CD14-positive monocyte (primary cell): ENCODE data around the gene SLC46A3. TPM values are rescaled to one million over a fixed set of nuclear protein-coding genes. Genes with fewer than 3 reads are reported as not detected.

ENCODE experiments used
- DNase-seq, 3 donors: peaks; one replicate each; pipeline ENCODE4 v3.0.0-alpha.2; 2011 to 2022
- H2AFZ ChIP-seq: 2 replicates; pipeline ENCODE4 v1.6.0; 2012; ENCODE audit warnings: mild to moderate bottlenecking, low read depth, low read length, inconsistent platforms; ENCODE audit not compliant: insufficient read depth, poor library complexity, severe bottlenecking
- H3K27ac ChIP-seq, 2 donors: 1 replicate in 1 of 2; 2 replicates in 1 of 2; pipeline ENCODE4 v1.5.1; 2012 to 2013; ENCODE audit warnings: low read length in 2 of 2, control low read depth in 1 of 2, inconsistent platforms in 1 of 2, low read depth in 1 of 2, mild to moderate bottlenecking in 1 of 2
- H3K27me3 ChIP-seq, 2 donors: one replicate each; pipeline versions ENCODE4 v1.6.0 to v1.6.1; 2011 to 2013; ENCODE audit warnings: low read length in 2 of 2; ENCODE audit not compliant: control insufficient read depth in 2 of 2, insufficient read depth in 2 of 2
- H3K36me3 ChIP-seq, 2 donors: replicated peaks in 1 of 2; 1 replicate in 1 of 2; 2 replicates in 1 of 2; pipeline versions ENCODE4 v1.5.1 to v1.6.1; 2012 to 2013; ENCODE audit warnings: low read length in 2 of 2, control low read depth in 1 of 2, inconsistent platforms in 1 of 2, mild to moderate bottlenecking in 1 of 2; ENCODE audit not compliant: insufficient read depth in 2 of 2, control insufficient read depth in 1 of 2
- H3K4me1 ChIP-seq, 2 donors: 1 replicate in 1 of 2; 2 replicates in 1 of 2; pipeline versions ENCODE4 v1.5.1 to v1.6.1; 2012 to 2013; ENCODE audit warnings: low read length in 2 of 2, control low read depth in 1 of 2, inconsistent platforms in 1 of 2, mild to moderate bottlenecking in 1 of 2, moderate library complexity in 1 of 2; ENCODE audit not compliant: insufficient read depth in 2 of 2, control insufficient read depth in 1 of 2
- H3K4me2 ChIP-seq: replicated peaks from 2 replicates; pipeline ENCODE3; 2012; ENCODE audit warnings: low read length, moderate library complexity, mild to moderate bottlenecking; ENCODE audit not compliant: poor library complexity, severe bottlenecking; ENCODE audit errors: extremely low read depth
- H3K4me3 ChIP-seq, 3 experiments: fragments of 200-600 bp in 1 of 3; sonication (generic) in 1 of 3; replicated peaks in 1 of 3; 1 replicate in 2 of 3; 2 replicates in 1 of 3; pipeline ENCODE4 v1.5.1; 2011 to 2013; ENCODE audit warnings: low read length in 3 of 3, mild to moderate bottlenecking in 3 of 3, control low read depth in 2 of 3, low read depth in 2 of 3, inconsistent platforms in 1 of 3, moderate library complexity in 1 of 3
- H3K79me2 ChIP-seq: 2 replicates; pipeline ENCODE4 v1.6.0; 2012; ENCODE audit warnings: mild to moderate bottlenecking, control low read depth, inconsistent platforms, low read length, moderate library complexity; ENCODE audit not compliant: insufficient read depth
- H3K9ac ChIP-seq: 2 replicates; pipeline ENCODE4 v1.6.0; 2017; ENCODE audit warnings: low read length, mild to moderate bottlenecking; ENCODE audit not compliant: insufficient read depth, poor library complexity, severe bottlenecking
- H3K9me3 ChIP-seq, 2 donors: replicated peaks in 1 of 2; 1 replicate in 1 of 2; 2 replicates in 1 of 2; pipeline versions ENCODE4 v1.5.1 to v1.6.1; 2012 to 2013; ENCODE audit warnings: low read length in 2 of 2, control low read depth in 1 of 2; ENCODE audit not compliant: control insufficient read depth in 1 of 2, insufficient read depth in 1 of 2
- H4K20me1 ChIP-seq: 2 replicates; pipeline ENCODE4 v1.6.0; 2012; ENCODE audit warnings: mild to moderate bottlenecking, low read length, control low read depth, moderate library complexity; ENCODE audit not compliant: insufficient read depth
- H3K27ac Mint-ChIP-seq, 7 donors: one replicate each; pipeline ENCODE4 v1.8.0; 2020; ENCODE audit warnings: mild to moderate bottlenecking in 7 of 7, mixed read lengths in 7 of 7, moderate library complexity in 6 of 7, inconsistent platforms in 2 of 7
- H3K27me3 Mint-ChIP-seq, 3 donors: one replicate each; pipeline ENCODE4 v1.8.0; 2021 to 2022; ENCODE audit warnings: low read depth in 3 of 3, mild to moderate bottlenecking in 3 of 3, mixed read lengths in 3 of 3, moderate library complexity in 3 of 3, inconsistent platforms in 1 of 3
- H3K36me3 Mint-ChIP-seq, 2 donors: one replicate each; pipeline ENCODE4 v1.8.0; 2020; ENCODE audit warnings: mixed read lengths in 2 of 2, inconsistent platforms in 1 of 2, mild to moderate bottlenecking in 1 of 2
- H3K4me1 Mint-ChIP-seq: one replicate; pipeline ENCODE4 v1.8.0; 2020; ENCODE audit warnings: mild to moderate bottlenecking, mixed read lengths
- H3K4me3 Mint-ChIP-seq, 2 donors: one replicate each; pipeline ENCODE4 v1.8.0; 2020; ENCODE audit warnings: mild to moderate bottlenecking in 2 of 2, mixed read lengths in 2 of 2, moderate library complexity in 1 of 2
- H3K9me3 Mint-ChIP-seq, 7 donors: one replicate each; pipeline ENCODE4 v1.8.0; 2020 to 2022; ENCODE audit warnings: mixed read lengths in 7 of 7, mild to moderate bottlenecking in 6 of 7, moderate library complexity in 6 of 7, inconsistent platforms in 2 of 7
- WGBS: methylation state at CpG from one replicate; pipeline ENCODE4 v1.1.5; 2013; ENCODE audit warnings: missing lambda C conversion rate; ENCODE audit not compliant: insufficient coverage; 5-methylcytosine and 5-hydroxymethylcytosine counted together
- intact Hi-C, 2 donors: fragments of 100-400 bp; cut with micrococcal nuclease; formaldehyde crosslinking; loops; one replicate each; pipeline versions ENCODE4 v1.15.0 to v1.15.1; 2023
- polyA plus RNA-seq, 3 donors: library from polyadenylated mRNA; depleted of rRNA in 1 of 3; unstranded in 2 of 3; stranded (reverse) in 1 of 3; fragments of 300-500 nt in 2 of 3; fragments of >200 nt in 1 of 3; fragmentation: Illumina TruSeq in 2 of 3; gene quantifications; 1 replicate in 2 of 3; 2 replicates in 1 of 3; pipeline ENCODE4 v1.2.3, GENCODE V29; 2012 to 2021
- TF ChIP-seq, protein P1 (sequence below): fragments of 200-600 bp; IDR thresholded peaks from one replicate; pipeline ENCODE4 v1.8.0; 2022; ENCODE audit warnings: antibody characterized with exemption, mild to moderate bottlenecking

Gene SLC46A3
- polyA plus RNA-seq, 3 donors = 8.2 to 21.1 (median 13.8) TPM

DNA sequence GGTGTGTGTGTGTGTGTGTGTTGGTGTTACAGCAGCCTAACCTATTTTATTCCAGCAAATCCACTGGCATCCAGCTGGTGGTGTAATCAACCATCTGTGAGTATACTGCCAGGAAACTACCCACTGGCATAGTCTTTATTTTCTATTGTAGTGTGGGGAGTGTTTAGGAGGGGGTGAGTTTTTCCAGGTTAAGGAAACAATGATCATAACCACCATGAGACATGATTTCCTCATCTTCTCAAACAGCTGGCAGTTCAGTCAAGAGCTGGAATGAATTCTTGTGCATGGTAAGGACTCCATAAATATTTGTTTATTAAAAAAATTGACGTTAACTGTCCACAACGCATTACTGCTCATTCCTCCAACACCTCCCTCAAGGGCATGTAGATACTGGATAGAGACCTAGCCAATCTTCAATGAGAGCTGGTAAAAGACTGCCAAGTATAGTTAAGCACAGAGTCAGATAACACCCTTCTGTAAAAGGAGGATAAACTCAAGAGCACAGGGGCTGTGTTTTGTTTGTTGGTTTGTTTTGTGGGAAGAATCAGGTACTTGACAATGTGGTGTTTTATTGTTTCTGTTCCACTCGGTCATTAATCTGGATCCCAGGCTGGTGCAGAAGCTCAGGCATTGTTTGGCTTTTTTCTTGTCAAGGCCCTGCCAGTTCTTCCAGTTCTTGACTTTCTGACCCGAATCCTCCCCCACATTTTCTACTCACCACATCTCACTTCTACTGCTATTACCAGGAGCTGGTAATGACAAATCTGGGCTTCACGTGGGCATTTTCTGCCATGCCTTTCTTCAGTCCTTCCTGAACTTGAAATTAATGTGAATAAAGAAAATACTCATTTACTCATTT, 31.6 kb upstream of the SLC46A3 start:
- Histone ChIP-seq H2AFZ (no peak overlapping the region), H3K9me3 (no peaks in the 10 kb centered on the region), H3K4me1 (peaks cover 12 to 39% of the 10 kb centered on the region in 2 donors), H3K36me3 (no peaks in the 10 kb centered on the region), H3K9ac (no peak overlapping the region), H3K79me2 (no peaks in the 10 kb centered on the region), H3K4me3 (no peak overlapping the region), H3K4me2 (no peak overlapping the region), H3K27ac (no peak overlapping the region), H4K20me1 (no peaks in the 10 kb centered on the region), H3K27me3 (no peaks in the 10 kb centered on the region)
- TF ChIP-seq, protein P1, sequence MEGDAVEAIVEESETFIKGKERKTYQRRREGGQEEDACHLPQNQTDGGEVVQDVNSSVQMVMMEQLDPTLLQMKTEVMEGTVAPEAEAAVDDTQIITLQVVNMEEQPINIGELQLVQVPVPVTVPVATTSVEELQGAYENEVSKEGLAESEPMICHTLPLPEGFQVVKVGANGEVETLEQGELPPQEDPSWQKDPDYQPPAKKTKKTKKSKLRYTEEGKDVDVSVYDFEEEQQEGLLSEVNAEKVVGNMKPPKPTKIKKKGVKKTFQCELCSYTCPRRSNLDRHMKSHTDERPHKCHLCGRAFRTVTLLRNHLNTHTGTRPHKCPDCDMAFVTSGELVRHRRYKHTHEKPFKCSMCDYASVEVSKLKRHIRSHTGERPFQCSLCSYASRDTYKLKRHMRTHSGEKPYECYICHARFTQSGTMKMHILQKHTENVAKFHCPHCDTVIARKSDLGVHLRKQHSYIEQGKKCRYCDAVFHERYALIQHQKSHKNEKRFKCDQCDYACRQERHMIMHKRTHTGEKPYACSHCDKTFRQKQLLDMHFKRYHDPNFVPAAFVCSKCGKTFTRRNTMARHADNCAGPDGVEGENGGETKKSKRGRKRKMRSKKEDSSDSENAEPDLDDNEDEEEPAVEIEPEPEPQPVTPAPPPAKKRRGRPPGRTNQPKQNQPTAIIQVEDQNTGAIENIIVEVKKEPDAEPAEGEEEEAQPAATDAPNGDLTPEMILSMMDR = no peak
- Mint-ChIP-seq H3K4me1 (peaks cover 37% of the 10 kb centered on the region), H3K4me3 (no peak overlapping the region), H3K27me3 (peaks cover 0 to 5% (median 0%) of the 10 kb centered on the region in 3 donors), H3K36me3 (no peaks in the 10 kb centered on the region), H3K27ac (peak overlapping the region in 2 of 7 donors; percentile 83 to 91), H3K9me3 (peaks cover 0 to 8% (median 0%) of the 10 kb centered on the region in 7 donors)
- DNase-seq = no peak
- WGBS = 83% methylated on average over 1 of the region's 5 CpGs
- intact Hi-C loops = no loop called here

DNA sequence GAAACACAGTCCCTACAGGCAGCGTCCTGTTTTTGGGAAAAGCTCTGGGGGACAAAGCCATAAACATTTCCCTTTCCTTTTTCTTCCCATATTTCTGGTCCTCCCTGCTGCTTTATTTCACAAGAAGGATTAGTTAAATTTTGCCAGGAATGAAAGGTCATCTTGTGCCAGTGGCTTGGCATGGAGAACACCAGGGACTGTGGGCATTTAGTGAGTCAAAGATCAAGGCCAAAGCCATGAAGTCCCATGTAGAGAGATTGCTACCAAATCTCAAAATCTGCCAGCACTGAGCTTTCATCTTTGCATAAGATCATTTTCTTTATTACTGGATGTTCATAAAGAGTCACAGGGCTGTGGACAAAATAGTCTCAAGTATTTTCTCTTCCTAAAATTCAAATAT, 29.1 kb upstream of the SLC46A3 start:
- Mint-ChIP-seq H3K36me3 (no peaks in the 10 kb centered on the region), H3K4me3 (no peak overlapping the region), H3K9me3 (peaks cover 0 to 2% (median 0%) of the 10 kb centered on the region in 7 donors), H3K4me1 (peaks cover 43% of the 10 kb centered on the region), H3K27ac (no peak overlapping the region), H3K27me3 (peaks cover 0 to 2% (median 0%) of the 10 kb centered on the region in 3 donors)
- H3K36me3 ChIP-seq = no peaks in the 10 kb centered on the region
- intact Hi-C loops = no loop called here
- no peak overlapping the region for H3K27ac ChIP-seq
- no CpG with 5 or more reads among the region's 1 CpG for WGBS
- no peak overlapping the region for H3K9ac ChIP-seq
- no peak overlapping the region for H3K4me3 ChIP-seq
- H4K20me1 ChIP-seq = no peaks in the 10 kb centered on the region
- TF ChIP-seq, protein P1 = no peak
- H2AFZ ChIP-seq = no peak overlapping the region
- H3K9me3 ChIP-seq = no peaks in the 10 kb centered on the region
- no peak overlapping the region for H3K4me2 ChIP-seq
- no peaks in the 10 kb centered on the region for H3K79me2 ChIP-seq
- peaks cover 28 to 42% of the 10 kb centered on the region in 2 donors for H3K4me1 ChIP-seq
- no peaks in the 10 kb centered on the region for H3K27me3 ChIP-seq
- DNase-seq = no peak
